Stimulated activated CD8-positive, alpha-beta memory T cell treated with anti-CD3 and anti-CD28 coated beads, Interleukin-12 subunit alpha, Interleukin-12 subunit beta, amount 100 ng/mL, for 24 hours (primary cell): ENCODE results near the gene CHN2.

Source experiments
- DNase-seq: peaks from one replicate; pipeline ENCODE4 v3.0.0-alpha.2; 2020; ENCODE audit errors: extremely low read depth

Gene CHN2

DNA sequence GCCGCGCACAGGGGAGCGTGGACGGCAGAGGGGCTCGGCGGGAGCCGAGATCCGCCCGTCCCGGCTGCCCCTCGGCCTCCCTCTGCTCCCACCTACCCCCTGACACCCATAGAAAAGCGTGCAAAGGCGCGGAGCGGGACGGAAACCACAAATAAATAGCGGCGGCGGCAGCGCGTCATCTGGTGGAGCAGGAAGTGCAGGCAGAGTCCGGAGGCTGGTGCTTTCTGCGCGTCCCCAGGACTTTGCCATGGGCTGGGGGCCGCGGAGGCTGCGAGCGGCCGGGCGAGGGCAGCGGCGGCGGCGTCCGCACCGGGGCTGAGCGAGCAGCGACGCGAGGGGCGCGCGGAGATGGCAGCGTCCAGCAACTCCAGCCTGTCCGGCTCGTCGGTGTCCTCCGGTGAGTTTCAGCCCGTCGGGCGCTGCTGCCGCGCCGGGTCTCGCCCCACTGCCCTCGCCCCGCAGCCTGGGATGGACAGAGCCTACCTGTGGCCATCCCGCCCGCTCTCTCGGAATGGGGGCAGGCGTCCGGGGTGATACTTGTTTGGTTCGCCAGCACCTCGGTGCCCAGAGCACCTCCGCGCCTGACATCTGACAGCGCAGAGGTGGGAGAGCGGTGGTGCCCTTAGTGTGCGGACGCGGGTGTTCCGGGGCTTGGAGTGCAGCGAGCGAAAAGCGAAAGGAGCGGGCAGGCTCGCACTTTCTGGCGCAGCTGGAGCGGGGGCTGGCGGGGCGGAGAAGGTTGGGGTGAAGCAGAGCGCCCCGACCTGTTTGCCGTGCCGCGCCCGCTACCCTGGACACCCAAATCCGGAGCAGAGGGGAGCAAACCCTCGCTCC, at the start of gene CHN2:
CHN2 (plus strand) TSS at position 182 of the 834 bp plus-strand sequence.
- DNase-seq, result no peak

GRCh38 chr7:29145553-29146056, 49.0 kb upstream of the CHN2 start:
- no peak for DNase-seq

- DNase-seq, result no peak
Observed at GRCh38 chr7:29146057-29146706, 48.4 kb upstream of the CHN2 start, which contains the start of gene CPVL. Gene CPVL (minus strand): TSS chr7:29146537. CDS start chr7:29121061, 25,476 bp downstream.

DNA sequence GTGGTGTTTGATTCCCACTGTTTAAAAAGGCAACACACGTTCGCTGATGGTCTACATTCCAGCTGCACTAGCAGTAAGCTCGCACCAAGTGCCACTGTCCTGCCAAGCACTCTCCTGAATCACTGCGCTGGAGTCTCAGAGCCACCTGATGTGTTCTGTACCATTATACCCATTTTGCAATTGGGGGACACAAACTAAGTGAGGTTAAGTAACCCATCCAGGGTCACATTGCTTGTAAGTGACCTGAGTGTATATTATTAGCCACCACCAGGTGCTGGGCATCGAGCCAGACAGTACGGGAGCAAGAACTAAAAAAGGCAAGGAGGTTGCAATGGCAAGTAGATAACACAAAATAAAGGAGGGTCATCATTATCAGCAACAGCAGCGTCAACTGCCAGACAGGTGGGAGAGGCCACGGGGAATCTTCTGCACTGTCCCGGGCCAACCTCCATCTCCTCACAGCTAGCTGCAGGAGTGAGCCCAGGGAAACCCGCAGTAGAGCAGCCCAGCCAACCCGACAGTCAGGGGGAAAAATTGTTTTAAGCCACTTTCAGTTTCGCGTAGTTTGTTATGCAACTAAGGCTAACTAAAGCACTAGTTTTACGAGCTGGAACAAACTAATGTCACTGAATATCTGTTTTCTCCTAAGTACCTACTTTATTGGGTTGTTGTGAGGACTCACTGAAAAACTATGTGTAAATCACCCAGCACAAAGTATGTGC, 47.5 kb upstream of the CHN2 start:
- no peak for DNase-seq

- DNase-seq, result no peak
Observed at GRCh38 chr7:29147821-29148220, 46.8 kb upstream of the CHN2 start.

DNA sequence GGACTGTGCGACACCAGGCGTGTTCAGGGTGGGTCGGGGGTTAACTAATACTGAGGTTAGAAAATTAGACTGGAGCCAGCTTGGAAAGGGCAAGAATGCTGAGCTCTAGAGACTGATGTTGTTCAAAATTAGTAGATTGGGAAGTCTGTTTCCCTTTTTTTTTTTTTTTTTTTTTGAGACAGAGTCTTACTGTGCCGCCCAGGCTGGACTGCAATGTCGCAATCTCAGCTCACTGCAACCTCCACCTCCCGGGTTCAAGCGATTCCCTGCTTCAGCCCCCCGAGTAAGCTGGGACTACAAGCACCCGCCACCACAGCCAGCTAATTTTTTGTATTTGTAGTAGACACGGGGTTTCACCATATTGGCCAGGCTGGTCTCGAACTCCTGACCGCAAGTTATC, 45.5 kb upstream of the CHN2 start:
- DNase-seq, result no peak

DNA sequence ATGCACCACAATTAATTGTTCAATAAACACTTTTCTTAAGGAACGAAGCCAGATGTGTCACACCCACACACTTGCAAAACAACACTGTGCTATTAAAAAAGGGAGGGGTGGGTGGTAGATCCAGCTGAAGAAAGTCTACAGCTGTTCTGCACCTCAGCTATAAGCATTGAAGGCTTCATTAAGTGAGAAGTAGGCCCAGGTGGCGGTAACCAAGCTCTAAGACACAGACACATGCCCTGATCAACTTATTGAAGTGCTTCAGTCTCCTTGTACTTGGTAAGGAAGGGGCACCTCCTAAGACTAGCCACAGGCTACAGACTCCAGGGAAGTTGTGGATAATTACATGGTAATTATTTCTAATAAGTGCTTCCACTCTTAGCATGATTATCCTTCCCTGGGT, 43.7 kb upstream of the CHN2 start:
- no peak for DNase-seq

- DNase-seq, result no peak
Observed at GRCh38 chr7:29154076-29154475, 40.5 kb upstream of the CHN2 start.

- DNase-seq, result no peak
Observed at GRCh38 chr7:29156907-29157452, 37.6 kb upstream of the CHN2 start.

DNA sequence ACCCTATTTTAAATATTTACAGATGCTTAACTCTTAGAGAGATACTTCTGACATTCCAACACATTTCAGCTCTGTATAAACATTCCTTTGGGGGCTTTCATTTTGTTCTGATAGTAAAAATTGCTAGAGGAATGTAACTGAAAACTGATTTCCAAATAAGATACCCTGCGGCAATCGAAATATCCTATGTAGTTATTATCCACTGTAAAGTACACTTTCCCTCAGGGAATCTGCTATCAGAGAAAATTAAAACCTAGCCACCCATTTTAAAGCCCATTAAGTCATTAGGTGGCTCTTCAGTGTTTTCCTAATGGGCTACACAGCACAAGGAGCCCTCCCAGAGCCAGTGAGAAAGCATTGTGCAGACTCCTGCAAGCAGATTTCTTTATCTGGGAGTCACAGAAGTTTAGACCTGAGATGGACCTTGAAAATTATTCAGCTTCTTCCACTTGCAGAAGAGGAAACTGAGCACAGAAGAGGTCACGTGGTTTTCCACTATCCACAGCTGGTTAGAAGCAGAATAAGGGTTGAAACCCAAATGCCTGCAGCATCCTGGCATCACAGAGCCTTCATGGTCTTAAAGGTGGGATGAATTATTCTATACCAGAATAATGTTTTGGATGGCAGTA, 35.7 kb upstream of the CHN2 start:
- DNase-seq, result no peak

GRCh38 chr7:29160080-29160479, 34.5 kb upstream of the CHN2 start:
- DNase-seq, result no peak

DNA sequence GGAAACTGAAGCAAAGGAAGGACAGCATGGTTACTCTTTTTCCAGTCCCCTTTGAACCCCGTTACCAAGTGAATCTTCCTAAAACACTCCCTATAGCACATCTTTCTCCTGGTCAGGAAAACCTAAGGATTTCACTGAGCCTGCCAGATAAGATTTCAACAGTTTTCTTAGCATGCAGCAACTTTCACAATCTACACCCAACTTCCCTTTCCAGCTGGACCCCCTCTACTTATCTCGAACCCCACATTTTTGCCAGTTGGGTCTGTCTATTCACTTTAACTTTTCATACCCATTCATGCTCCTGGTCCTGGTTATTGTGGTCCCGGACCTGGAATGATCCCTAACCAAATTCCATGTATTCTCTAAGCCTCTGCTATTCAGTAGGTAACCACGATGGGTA, 33.3 kb upstream of the CHN2 start:
- DNase-seq, result no peak

- no peak for DNase-seq
Observed at GRCh38 chr7:29162577-29162976, 32.0 kb upstream of the CHN2 start.

GRCh38 chr7:29163854-29164253, 30.7 kb upstream of the CHN2 start:
- DNase-seq, result no peak

DNA sequence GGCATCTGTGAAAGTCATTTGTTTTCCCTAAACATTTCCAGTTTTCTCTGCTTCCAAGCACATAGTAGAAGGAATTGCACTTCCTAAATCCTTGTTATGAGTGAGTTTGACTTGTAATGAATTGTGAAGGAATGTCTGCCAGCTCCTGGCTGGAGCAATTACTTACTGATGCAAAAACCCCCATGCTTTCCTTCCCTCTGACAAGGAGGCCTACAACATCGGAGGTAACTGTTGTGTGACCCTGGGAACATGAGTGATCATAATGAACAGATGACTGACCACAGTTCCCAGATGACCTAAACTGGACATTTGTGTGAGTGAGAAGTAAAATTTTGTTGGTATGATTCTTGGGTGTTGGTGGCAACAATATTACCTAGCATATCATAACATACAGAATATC, 26.9 kb upstream of the CHN2 start:
- no peak for DNase-seq

DNA sequence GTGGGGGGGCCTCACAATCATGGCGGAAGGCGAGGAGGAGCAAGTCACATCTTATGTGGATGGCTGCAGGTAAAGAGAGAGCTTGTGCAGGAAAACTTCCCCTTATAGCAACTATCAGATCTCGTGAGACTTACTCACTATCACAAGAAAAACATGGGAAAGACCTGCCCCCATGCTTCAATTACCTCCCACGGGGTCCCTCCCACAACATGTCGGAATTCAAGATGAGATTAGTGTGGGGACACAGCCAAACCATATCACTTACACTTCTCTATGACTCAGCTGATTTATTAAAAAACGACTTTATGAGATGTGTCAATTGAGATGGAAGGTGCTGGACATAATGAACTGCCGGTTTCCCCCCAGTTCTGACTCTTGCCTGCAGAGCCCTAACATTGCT, 23.8 kb upstream of the CHN2 start:
- no peak for DNase-seq

DNA sequence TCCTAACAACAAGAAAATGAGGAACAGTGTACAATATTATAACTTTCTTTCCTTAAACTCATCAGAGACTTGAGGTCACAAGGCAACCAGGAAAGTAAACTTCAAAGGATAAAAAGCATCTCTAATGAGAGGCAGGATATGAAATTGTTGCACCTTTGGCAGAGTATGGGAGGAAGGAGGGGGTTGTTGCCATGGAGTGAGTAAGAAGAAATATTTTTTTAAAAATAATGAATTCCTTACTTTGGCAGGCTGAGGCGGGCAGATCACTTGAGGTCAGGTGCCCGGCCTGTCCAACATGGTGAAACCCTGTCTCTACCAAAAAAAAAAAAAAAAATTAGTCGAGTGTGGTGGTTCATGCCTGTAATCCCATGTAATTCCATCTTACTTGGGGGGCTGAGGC, 21.1 kb upstream of the CHN2 start:
- no peak for DNase-seq

DNA sequence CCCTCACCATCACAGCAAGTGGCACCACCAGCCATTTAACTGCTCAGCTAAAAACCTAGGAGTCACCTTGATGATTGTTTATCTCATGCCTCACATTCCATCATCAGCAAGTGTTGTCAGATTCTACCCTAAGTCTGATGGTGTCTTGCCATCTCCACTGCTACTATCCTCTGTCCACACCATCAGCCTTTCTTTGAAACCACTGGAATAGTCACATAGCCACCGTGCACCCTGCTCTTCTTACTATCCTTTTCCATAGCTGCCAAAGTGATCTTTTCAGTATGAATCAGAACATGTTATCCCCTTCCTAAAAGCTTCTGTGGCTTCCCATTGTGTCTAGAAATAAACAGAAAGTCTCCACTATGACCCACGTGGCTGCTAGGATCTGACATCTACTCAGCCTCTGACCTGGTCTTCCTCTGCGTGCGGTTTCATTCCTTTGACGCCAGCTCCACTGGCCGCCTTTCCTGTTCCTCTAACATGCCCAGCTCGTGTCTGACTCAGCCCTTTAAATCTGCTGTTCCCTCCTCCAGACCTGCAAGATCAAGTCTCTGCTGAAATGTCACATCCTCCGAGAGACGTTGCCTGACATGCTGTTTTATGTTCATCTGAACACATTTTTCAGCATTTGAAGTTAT, 16.5 kb upstream of the CHN2 start:
- no peak for DNase-seq

- no peak for DNase-seq
Observed at GRCh38 chr7:29179115-29179514, 15.5 kb upstream of the CHN2 start.

- DNase-seq, result no peak
Observed at GRCh38 chr7:29184599-29184998, 10.0 kb upstream of the CHN2 start.

DNA sequence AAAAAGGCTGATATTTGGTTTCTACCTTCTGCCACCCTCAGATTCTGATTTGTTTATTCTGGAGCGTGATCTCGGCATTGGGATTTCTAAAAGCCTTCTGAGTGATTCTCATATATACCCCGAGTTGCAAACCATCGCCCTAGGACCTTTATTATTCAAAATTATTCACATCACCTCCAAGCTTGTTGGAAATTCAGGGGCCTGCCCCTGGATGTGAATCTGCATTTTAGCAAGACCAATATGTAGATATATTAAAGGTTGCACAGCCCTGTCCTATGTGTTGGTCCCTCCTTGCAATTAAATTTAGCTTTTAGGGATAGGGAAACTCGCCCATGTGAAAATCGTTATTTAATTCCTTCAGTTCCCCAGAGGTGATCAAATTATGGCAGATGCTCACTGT, 9.0 kb upstream of the CHN2 start:
- DNase-seq, result no peak
